Liver (tissue), 9 donors: Measurements from ENCODE around the gene CDS1. TPM values are rescaled to one million over a fixed set of nuclear protein-coding genes. Genes with fewer than 3 reads are reported as not detected.

Experiments
- DNase-seq: peaks from one replicate; pipeline ENCODE4 v3.0.0-alpha.2; 2017; ENCODE audit warnings: low spot score
- H3K27ac ChIP-seq, 2 donors: one replicate each; pipeline ENCODE4 v1.7.0; 2013; ENCODE audit warnings: inconsistent platforms in 2 of 2, low read length in 2 of 2, control low read depth in 1 of 2, low read depth in 1 of 2, mild to moderate bottlenecking in 1 of 2
- H3K27me3 ChIP-seq, 4 donors: one replicate each; pipeline versions ENCODE4 v1.6.1 to v1.7.0; 2013; ENCODE audit warnings: low read length in 3 of 4, inconsistent platforms in 1 of 4, mild to moderate bottlenecking in 1 of 4, moderate library complexity in 1 of 4; ENCODE audit not compliant: control insufficient read depth in 4 of 4, insufficient read depth in 4 of 4
- H3K36me3 ChIP-seq, 4 donors: one replicate each; pipeline versions ENCODE4 v1.6.1 to v1.7.0; 2013; ENCODE audit warnings: low read length in 3 of 4, mild to moderate bottlenecking in 3 of 4, low read depth in 1 of 4, moderate library complexity in 1 of 4; ENCODE audit not compliant: control insufficient read depth in 4 of 4, insufficient read depth in 3 of 4
- H3K4me1 ChIP-seq, 4 donors: one replicate each; pipeline versions ENCODE4 v1.6.1 to v1.7.0; 2013; ENCODE audit warnings: low read length in 3 of 4, mild to moderate bottlenecking in 3 of 4, moderate library complexity in 1 of 4; ENCODE audit not compliant: control insufficient read depth in 4 of 4, insufficient read depth in 4 of 4
- H3K4me3 ChIP-seq, 3 donors: one replicate each; pipeline versions ENCODE4 v1.6.1 to v1.7.0; 2013; ENCODE audit warnings: low read length in 3 of 3, control low read depth in 1 of 3, low read depth in 1 of 3, mild to moderate bottlenecking in 1 of 3
- H3K9ac ChIP-seq, 2 donors: one replicate each; pipeline ENCODE4 v1.7.0; 2013; ENCODE audit warnings: low read length in 2 of 2, mild to moderate bottlenecking in 2 of 2, moderate library complexity in 2 of 2, control low read depth in 1 of 2, low read depth in 1 of 2
- H3K9me3 ChIP-seq, 4 donors: one replicate each; pipeline versions ENCODE4 v1.6.1 to v1.7.0; 2013; ENCODE audit warnings: low read length in 3 of 4; ENCODE audit not compliant: control insufficient read depth in 4 of 4
- EGR1 ChIP-seq, 2 donors: IDR thresholded peaks; 2 replicates each; pipeline ENCODE4 v1.6.1; 2016 to 2018; ENCODE audit warnings: antibody characterized with exemption in 2 of 2, low read depth in 2 of 2
- RAD21 ChIP-seq, 2 donors: IDR thresholded peaks; 2 replicates each; pipeline ENCODE4 v1.6.1; 2016; ENCODE audit warnings: antibody characterized with exemption in 2 of 2, mild to moderate bottlenecking in 2 of 2
- WGBS: extraction: QIAGEN DNeasy Blood & Tissue Kit; methylation state at CpG from one replicate; pipeline ENCODE4 v1.1.7; 2013; 5-methylcytosine and 5-hydroxymethylcytosine counted together
- polyA plus RNA-seq, 2 donors: library from polyadenylated mRNA; stranded (reverse) in 1 of 2; unstranded in 1 of 2; fragments of 200-250 nt in 1 of 2; fragments of >200 nt in 1 of 2; fragmentation: Nextera tagmentation in 1 of 2; extraction: Ambion mirVana in 1 of 2; gene quantifications; one replicate each; pipeline versions ENCODE4 v1.2.1 to v1.2.3, GENCODE V29; 2013 to 2015
- total RNA-seq, 2 donors: library from RNA; depleted of rRNA; stranded (reverse); fragments of >200 nt; gene quantifications; one replicate each; pipeline ENCODE4 v1.2.3, GENCODE V29; 2014
- TF ChIP-seq, protein P1 (sequence below): IDR thresholded peaks from 2 replicates; pipeline ENCODE4 v1.6.1; 2016; ENCODE audit warnings: antibody characterized with exemption, mild to moderate bottlenecking
- TF ChIP-seq, protein P2 (sequence below): fragments of 150-350 bp; IDR thresholded peaks from 2 replicates; pipeline ENCODE4 v1.5.1; 2017; ENCODE audit warnings: improper control_type of control experiment, low read depth, low read length; ENCODE audit not compliant: missing input control
- TF ChIP-seq, protein P3 (sequence below): IDR thresholded peaks from 2 replicates; pipeline ENCODE4 v1.6.1; 2016; ENCODE audit warnings: antibody characterized with exemption
- donor health status: healthy.
- donor health status: healthy.
- donor health status: healthy.
- donor health status: healthy.
- donor health status: healthy.

The CDS1 gene
- total and polyA plus RNA-seq, 4 donors: 0.56 to 3.6 (median 0.78) TPM

DNA sequence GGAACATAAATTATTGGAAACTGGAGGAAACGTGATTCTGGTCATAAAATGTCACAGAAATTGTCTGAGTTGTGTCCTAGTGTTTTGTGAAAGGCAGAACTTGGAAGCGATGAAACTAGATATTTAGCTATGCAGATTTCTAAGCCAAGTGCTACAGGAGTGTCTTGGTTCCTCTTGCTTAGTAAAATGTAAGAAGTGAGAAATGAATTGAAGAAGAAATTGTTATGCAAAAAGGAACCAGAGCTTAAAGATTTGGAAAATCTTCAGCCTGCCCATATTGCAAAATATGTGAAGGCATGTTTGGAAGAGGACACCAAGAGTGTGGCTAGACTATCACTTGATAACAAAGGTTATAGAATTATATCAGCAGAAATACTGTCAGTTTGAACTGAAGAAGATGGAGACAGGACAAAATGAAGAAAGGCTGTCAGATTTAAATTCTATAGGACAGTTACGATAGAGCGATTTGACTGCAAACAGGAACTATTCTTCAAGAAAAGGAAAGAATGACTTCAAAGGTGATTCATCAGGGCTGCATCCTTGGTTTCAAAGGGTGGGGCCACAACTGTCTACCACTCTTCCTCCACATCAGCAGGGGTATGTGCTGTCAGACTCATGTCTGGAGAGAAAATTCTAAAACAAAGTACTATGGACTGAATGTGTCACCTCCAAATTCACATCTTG lies 9.4 kb upstream of the CDS1 start (continued):
- TF ChIP-seq, protein P1, sequence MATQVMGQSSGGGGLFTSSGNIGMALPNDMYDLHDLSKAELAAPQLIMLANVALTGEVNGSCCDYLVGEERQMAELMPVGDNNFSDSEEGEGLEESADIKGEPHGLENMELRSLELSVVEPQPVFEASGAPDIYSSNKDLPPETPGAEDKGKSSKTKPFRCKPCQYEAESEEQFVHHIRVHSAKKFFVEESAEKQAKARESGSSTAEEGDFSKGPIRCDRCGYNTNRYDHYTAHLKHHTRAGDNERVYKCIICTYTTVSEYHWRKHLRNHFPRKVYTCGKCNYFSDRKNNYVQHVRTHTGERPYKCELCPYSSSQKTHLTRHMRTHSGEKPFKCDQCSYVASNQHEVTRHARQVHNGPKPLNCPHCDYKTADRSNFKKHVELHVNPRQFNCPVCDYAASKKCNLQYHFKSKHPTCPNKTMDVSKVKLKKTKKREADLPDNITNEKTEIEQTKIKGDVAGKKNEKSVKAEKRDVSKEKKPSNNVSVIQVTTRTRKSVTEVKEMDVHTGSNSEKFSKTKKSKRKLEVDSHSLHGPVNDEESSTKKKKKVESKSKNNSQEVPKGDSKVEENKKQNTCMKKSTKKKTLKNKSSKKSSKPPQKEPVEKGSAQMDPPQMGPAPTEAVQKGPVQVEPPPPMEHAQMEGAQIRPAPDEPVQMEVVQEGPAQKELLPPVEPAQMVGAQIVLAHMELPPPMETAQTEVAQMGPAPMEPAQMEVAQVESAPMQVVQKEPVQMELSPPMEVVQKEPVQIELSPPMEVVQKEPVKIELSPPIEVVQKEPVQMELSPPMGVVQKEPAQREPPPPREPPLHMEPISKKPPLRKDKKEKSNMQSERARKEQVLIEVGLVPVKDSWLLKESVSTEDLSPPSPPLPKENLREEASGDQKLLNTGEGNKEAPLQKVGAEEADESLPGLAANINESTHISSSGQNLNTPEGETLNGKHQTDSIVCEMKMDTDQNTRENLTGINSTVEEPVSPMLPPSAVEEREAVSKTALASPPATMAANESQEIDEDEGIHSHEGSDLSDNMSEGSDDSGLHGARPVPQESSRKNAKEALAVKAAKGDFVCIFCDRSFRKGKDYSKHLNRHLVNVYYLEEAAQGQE: no peak
- no peak for TF ChIP-seq EGR1 (IDR thresholded peaks at IDR 0.05; ENCODE audit: low read depth in 2 of 2)
- TF ChIP-seq, protein P2, sequence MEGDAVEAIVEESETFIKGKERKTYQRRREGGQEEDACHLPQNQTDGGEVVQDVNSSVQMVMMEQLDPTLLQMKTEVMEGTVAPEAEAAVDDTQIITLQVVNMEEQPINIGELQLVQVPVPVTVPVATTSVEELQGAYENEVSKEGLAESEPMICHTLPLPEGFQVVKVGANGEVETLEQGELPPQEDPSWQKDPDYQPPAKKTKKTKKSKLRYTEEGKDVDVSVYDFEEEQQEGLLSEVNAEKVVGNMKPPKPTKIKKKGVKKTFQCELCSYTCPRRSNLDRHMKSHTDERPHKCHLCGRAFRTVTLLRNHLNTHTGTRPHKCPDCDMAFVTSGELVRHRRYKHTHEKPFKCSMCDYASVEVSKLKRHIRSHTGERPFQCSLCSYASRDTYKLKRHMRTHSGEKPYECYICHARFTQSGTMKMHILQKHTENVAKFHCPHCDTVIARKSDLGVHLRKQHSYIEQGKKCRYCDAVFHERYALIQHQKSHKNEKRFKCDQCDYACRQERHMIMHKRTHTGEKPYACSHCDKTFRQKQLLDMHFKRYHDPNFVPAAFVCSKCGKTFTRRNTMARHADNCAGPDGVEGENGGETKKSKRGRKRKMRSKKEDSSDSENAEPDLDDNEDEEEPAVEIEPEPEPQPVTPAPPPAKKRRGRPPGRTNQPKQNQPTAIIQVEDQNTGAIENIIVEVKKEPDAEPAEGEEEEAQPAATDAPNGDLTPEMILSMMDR: no peak

DNA sequence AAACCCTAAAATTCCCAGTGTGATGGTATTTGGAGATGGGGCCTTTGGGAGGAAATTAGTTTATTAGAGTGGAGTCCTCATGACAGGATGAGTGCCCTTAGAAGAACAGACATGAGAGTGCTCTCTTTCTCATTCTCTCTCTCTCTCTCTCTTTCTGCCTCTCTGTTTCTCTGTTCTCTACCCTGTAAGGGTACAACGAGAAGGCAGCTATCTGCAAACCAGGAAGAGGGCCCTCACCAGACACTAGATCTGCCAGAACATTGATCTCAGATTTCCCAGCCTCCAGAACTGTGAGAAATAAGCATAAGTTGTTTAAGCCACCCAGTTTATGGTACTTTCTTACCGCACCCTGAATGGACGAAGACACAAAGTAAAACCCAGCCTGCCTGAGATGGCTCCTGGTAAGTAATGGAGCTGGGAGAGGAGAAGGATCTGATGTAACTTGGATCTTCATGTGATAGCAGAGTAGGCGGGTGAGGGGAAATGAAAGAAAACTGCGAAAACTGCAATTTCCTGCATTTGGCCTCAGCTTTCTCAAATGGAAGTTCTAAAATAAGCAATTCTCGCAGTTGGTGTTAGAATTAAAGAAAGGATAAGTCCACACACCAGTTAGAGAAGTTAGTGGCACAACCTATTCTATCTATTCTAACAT lies 8.7 kb upstream of the CDS1 start:
- no peak for DNase-seq
- Histone ChIP-seq H3K36me3 (no peaks in the 10 kb centered on the region), H3K4me1 (no peaks in the 10 kb centered on the region), H3K27ac (no peak overlapping the region), H3K9me3 (no peaks in the 10 kb centered on the region), H3K27me3 (peaks cover 0 to 2% (median 0%) of the 10 kb centered on the region in 4 donors), H3K9ac (no peak overlapping the region), H3K4me3 (no peak overlapping the region)
- TF ChIP-seq, protein P1: no peak
- 86% methylated on average over 6 of the region's 6 CpGs for WGBS

DNA sequence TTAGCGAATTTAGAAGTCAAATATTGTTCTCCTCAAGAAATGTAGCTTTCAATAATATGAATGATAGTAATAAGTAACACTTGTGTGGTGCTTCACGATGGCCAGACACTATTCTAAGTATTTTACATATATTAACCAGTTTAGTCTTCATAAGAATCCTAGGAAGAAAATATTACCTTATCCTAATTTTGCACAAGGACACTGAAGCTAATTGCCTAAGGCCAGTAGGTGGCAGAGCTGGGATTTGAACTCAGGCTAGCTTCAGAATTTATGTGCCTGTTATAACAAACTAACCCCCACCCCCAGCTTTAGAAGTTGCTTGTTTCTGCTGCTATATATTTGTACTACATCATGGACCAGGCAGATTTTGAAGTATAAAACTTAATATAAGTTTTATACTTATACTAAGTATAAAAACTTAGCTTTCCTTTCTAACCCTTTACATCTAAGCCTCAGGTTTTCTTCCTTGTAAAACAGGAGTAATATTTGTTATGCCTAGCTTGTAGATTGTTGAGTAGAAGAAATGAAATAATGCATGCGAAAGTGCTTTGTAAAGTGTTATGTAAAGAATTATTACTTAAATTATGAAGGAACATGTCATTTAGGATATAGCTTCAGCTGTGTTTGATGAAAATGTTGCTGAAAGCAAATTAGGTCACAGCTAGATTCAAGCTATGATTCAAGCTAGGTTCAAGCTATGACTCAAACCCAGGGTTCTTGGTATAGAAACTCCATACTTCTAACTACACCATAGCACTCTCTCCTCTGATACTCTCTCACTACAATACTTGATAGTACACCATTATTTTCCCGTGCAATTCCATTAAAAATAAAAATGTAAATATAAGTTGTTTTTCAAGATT lies 4.2 kb upstream of the CDS1 start:
- no peak for DNase-seq
- Histone ChIP-seq H3K9ac (no peak overlapping the region), H3K27me3 (peaks cover 0 to 6% (median 1%) of the 10 kb centered on the region in 4 donors), H3K27ac (no peak overlapping the region), H3K4me3 (no peak overlapping the region), H3K36me3 (no peaks in the 10 kb centered on the region), H3K9me3 (no peaks in the 10 kb centered on the region), H3K4me1 (peaks cover 4 to 15% (median 10%) of the 10 kb centered on the region in 4 donors)
- WGBS: 69% methylated on average over 4 of the region's 4 CpGs
- TF ChIP-seq, protein P2: peak; percentile 64
- TF ChIP-seq, protein P3, sequence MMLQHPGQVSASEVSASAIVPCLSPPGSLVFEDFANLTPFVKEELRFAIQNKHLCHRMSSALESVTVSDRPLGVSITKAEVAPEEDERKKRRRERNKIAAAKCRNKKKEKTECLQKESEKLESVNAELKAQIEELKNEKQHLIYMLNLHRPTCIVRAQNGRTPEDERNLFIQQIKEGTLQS: no peak
- TF ChIP-seq RAD21 (IDR thresholded peaks at IDR 0.05): peak; percentile 77 to 82
